Urothelium cell line (cell line): ENCODE measurements around the gene ZNF343.

Experiments
- DNase-seq: peaks from one replicate; pipeline ENCODE4 v3.0.0; 2011; ENCODE audit warnings: low spot score, mixed read lengths
- FAIRE-seq: peaks from 2 replicates; lab custom pipeline; 2011; peaks lifted over from hg19 to GRCh38; lab: Jason Lieb, UNC

ZNF343 gene

GRCh38 chr20:2446845-2447244, 61.9 kb downstream of the ZNF343 start:
- no peak for FAIRE-seq
- DNase-seq: no peak
